H9 (cell line): ENCODE data around the gene MPZL3. TPM values are rescaled to one million over a fixed set of nuclear protein-coding genes. Genes with fewer than 3 reads are reported as not detected.

Source experiments
- DNase-seq: peaks from one replicate; pipeline ENCODE4 v3.0.0-alpha.2; 2017
- H2AFZ ChIP-seq: one replicate; pipeline ENCODE4 v1.6.1; 2013; ENCODE audit warnings: mild to moderate bottlenecking, low read length, control low read depth, moderate library complexity
- H2AK5ac ChIP-seq: 2 replicates; pipeline ENCODE4 v1.6.1; 2013; ENCODE audit warnings: low read length, control low read depth, mixed read lengths; ENCODE audit not compliant: insufficient read length
- H2BK120ac ChIP-seq: one replicate; pipeline ENCODE4 v1.6.1; 2013; ENCODE audit warnings: low read depth, mild to moderate bottlenecking, low read length, control low read depth, inconsistent platforms; ENCODE audit not compliant: poor library complexity, severe bottlenecking
- H2BK12ac ChIP-seq: 2 replicates; pipeline ENCODE4 v1.6.1; 2013; ENCODE audit warnings: low read length, control low read depth, mixed read lengths, low read depth; ENCODE audit not compliant: insufficient read length
- H2BK15ac ChIP-seq: 2 replicates; pipeline ENCODE4 v1.6.1; 2013; ENCODE audit warnings: low read depth, low read length, control low read depth
- H2BK20ac ChIP-seq: one replicate; pipeline ENCODE4 v1.6.1; 2013; ENCODE audit warnings: low read depth, mild to moderate bottlenecking, low read length, control low read depth, inconsistent platforms; ENCODE audit not compliant: poor library complexity, severe bottlenecking
- H2BK5ac ChIP-seq: 2 replicates; pipeline ENCODE4 v1.6.1; 2013; ENCODE audit warnings: low read length, control low read depth, mixed read lengths; ENCODE audit not compliant: insufficient read length
- H3K14ac ChIP-seq: 2 replicates; pipeline ENCODE4 v1.6.1; 2013; ENCODE audit warnings: low read length, control low read depth; ENCODE audit not compliant: insufficient read depth
- H3K18ac ChIP-seq: 2 replicates; pipeline ENCODE4 v1.6.1; 2013; ENCODE audit warnings: low read depth, mild to moderate bottlenecking, mixed read lengths, low read length, control low read depth; ENCODE audit not compliant: insufficient read length
- H3K23ac ChIP-seq: 2 replicates; pipeline ENCODE4 v1.6.1; 2013; ENCODE audit warnings: low read length, control low read depth, mixed read lengths, low read depth; ENCODE audit not compliant: insufficient read length
- H3K23me2 ChIP-seq: 2 replicates; pipeline ENCODE4 v1.6.1; 2013; ENCODE audit warnings: low read depth, mild to moderate bottlenecking, mixed read lengths, low read length, control low read depth; ENCODE audit not compliant: insufficient read length, poor library complexity, severe bottlenecking
- H3K27ac ChIP-seq: 2 replicates; pipeline ENCODE4 v1.5.1; 2013; ENCODE audit warnings: low read length, control low read depth, mixed read lengths, low read depth; ENCODE audit not compliant: insufficient read length
- H3K27me3 ChIP-seq: 2 replicates; pipeline ENCODE4 v1.6.1; 2013; ENCODE audit warnings: low read length, control low read depth, inconsistent platforms; ENCODE audit not compliant: insufficient read depth
- H3K4ac ChIP-seq: 2 replicates; pipeline ENCODE4 v1.6.1; 2013; ENCODE audit warnings: low read depth, mild to moderate bottlenecking, control low read depth, inconsistent platforms, low read length, moderate library complexity
- H3K4me1 ChIP-seq: 2 replicates; pipeline ENCODE4 v1.6.1; 2013; ENCODE audit warnings: low read length, control low read depth, inconsistent platforms; ENCODE audit not compliant: insufficient read depth
- H3K4me2 ChIP-seq: 2 replicates; pipeline ENCODE4 v1.6.1; 2013; ENCODE audit warnings: low read length, control low read depth, mixed read lengths; ENCODE audit not compliant: insufficient read length, insufficient read depth
- H3K56ac ChIP-seq: 2 replicates; pipeline ENCODE4 v1.6.1; 2013; ENCODE audit warnings: low read depth, mild to moderate bottlenecking, mixed read lengths, low read length, control low read depth; ENCODE audit not compliant: insufficient read length
- H3K79me1 ChIP-seq: 2 replicates; pipeline ENCODE4 v1.6.1; 2013; ENCODE audit warnings: low read depth, mild to moderate bottlenecking, moderate library complexity, low read length, control low read depth, inconsistent platforms; ENCODE audit not compliant: insufficient read depth, poor library complexity, severe bottlenecking
- H3K79me2 ChIP-seq: 2 replicates; pipeline ENCODE4 v1.6.1; 2013; ENCODE audit warnings: low read length, control low read depth, inconsistent platforms; ENCODE audit not compliant: insufficient read depth
- H3K9ac ChIP-seq: 2 replicates; pipeline ENCODE4 v1.6.1; 2013; ENCODE audit warnings: low read length, control low read depth, mixed read lengths; ENCODE audit not compliant: insufficient read length; ENCODE audit errors: extremely low read depth
- H3K9me3 ChIP-seq: one replicate; pipeline ENCODE4 v1.6.1; 2013; ENCODE audit warnings: low read depth, low read length, inconsistent platforms; ENCODE audit not compliant: control insufficient read depth
- H3T11ph ChIP-seq: one replicate; pipeline ENCODE4 v1.6.1; 2013; ENCODE audit warnings: mild to moderate bottlenecking, low read length, control low read depth, inconsistent platforms
- H4K20me1 ChIP-seq: one replicate; pipeline ENCODE4 v1.6.1; 2013; ENCODE audit not compliant: control insufficient read depth, insufficient read length, insufficient read depth
- H4K5ac ChIP-seq: 2 replicates; pipeline ENCODE4 v1.6.1; 2013; ENCODE audit warnings: low read depth, mild to moderate bottlenecking, mixed read lengths, low read length, control low read depth; ENCODE audit not compliant: insufficient read length
- H4K8ac ChIP-seq: replicated peaks from 2 replicates; pipeline ENCODE4 v1.6.1; 2013; ENCODE audit warnings: low read length, control low read depth, mixed read lengths, low read depth; ENCODE audit not compliant: insufficient read length
- H4K91ac ChIP-seq: 2 replicates; pipeline ENCODE4 v1.6.1; 2013; ENCODE audit warnings: low read depth, mild to moderate bottlenecking, moderate library complexity, mixed read lengths, low read length, control low read depth; ENCODE audit not compliant: insufficient read length
- H3K27ac Mint-ChIP-seq, 3 experiments: 2 replicates in 2 of 3; 3 replicates in 1 of 3; pipeline ENCODE4 v1.8.0; 2020 to 2021; ENCODE audit warnings: mixed read lengths in 3 of 3, mild to moderate bottlenecking in 1 of 3, moderate library complexity in 1 of 3
- H3K27me3 Mint-ChIP-seq: 2 replicates; pipeline ENCODE4 v1.8.0; 2021; ENCODE audit warnings: low read depth, mild to moderate bottlenecking, moderate library complexity, mixed read lengths
- H3K36me3 Mint-ChIP-seq, 3 experiments: 2 replicates in 2 of 3; 3 replicates in 1 of 3; pipeline ENCODE4 v1.8.0; 2020 to 2021; ENCODE audit warnings: low read depth in 3 of 3, mixed read lengths in 3 of 3; ENCODE audit not compliant: insufficient read depth in 1 of 3
- H3K4me1 Mint-ChIP-seq, 2 experiments: 2 replicates each; pipeline ENCODE4 v1.8.0; 2020; ENCODE audit warnings: mixed read lengths in 2 of 2
- H3K4me3 Mint-ChIP-seq, 2 experiments: 2 replicates in 1 of 2; 3 replicates in 1 of 2; pipeline ENCODE4 v1.8.0; 2020 to 2021; ENCODE audit warnings: mild to moderate bottlenecking in 2 of 2, mixed read lengths in 2 of 2, moderate library complexity in 1 of 2
- H3K9me3 Mint-ChIP-seq, 2 experiments: 2 replicates in 1 of 2; 3 replicates in 1 of 2; pipeline ENCODE4 v1.8.0; 2020; ENCODE audit warnings: mild to moderate bottlenecking in 2 of 2, mixed read lengths in 2 of 2, moderate library complexity in 1 of 2
- CTCF ChIP-seq: fragments of 200-600 bp; sonication (generic); conservative IDR thresholded peaks from 3 replicates; pipeline ENCODE4 v1.8.0; 2021; ENCODE audit warnings: antibody characterized with exemption, mild to moderate bottlenecking
- WGBS: extraction: QIAGEN DNeasy Blood & Tissue Kit; methylation state at CpG from one replicate; pipeline ENCODE4 v1.1.7; 2013; ENCODE audit warnings: missing lambda C conversion rate, low lambda C conversion rate, mixed read lengths; ENCODE audit not compliant: insufficient read length; ENCODE audit errors: extremely low coverage; 5-methylcytosine and 5-hydroxymethylcytosine counted together
- total RNA-seq: library from RNA; stranded (reverse); gene quantifications from 2 replicates; pipeline ENCODE4 v1.2.1, GENCODE V29; 2021

The MPZL3 gene
- total RNA-seq, 1 experiment from 2014 or later = 2.6 TPM

- H3K9me3 ChIP-seq = no peaks in the 10 kb centered on the region
- no peak overlapping the region for H4K5ac ChIP-seq
- no peak overlapping the region for H3K4me2 ChIP-seq
- no peak overlapping the region for H3T11ph ChIP-seq
- no peak overlapping the region for H2BK15ac ChIP-seq
- no peak for DNase-seq
- no peak overlapping the region for H2BK20ac ChIP-seq
- no peaks in the 10 kb centered on the region for H3K79me2 ChIP-seq
- H2BK12ac ChIP-seq = no peak overlapping the region
- no peak overlapping the region for H3K14ac ChIP-seq
- H3K27me3 Mint-ChIP-seq = peaks cover 79% of the 10 kb centered on the region
- H3K79me1 ChIP-seq = no peaks in the 10 kb centered on the region
- H2AK5ac ChIP-seq = no peak overlapping the region
- no peak overlapping the region for H3K4ac ChIP-seq
- H4K20me1 ChIP-seq = no peaks in the 10 kb centered on the region
- H3K23me2 ChIP-seq = no peaks in the 10 kb centered on the region
- H3K4me3 Mint-ChIP-seq = no peak overlapping the region
- H3K27ac Mint-ChIP-seq = no peak overlapping the region
- H3K36me3 Mint-ChIP-seq = no peaks in the 10 kb centered on the region
- no peak overlapping the region for H2AFZ ChIP-seq
- no peak overlapping the region for H3K9ac ChIP-seq
- peaks cover 6% of the 10 kb centered on the region; the same call in 1 of the 2 replicates for H3K4me1 ChIP-seq
- peaks cover 5 to 16% of the 10 kb centered on the region in 2 experiments for H3K4me1 Mint-ChIP-seq
- no peak overlapping the region for H2BK120ac ChIP-seq
- H3K23ac ChIP-seq = no peak overlapping the region
- H4K8ac ChIP-seq = no peak overlapping the region
- no CpG with 5 or more reads among the region's 1 CpG for WGBS
- H3K27me3 ChIP-seq = no peaks in the 10 kb centered on the region
- H3K56ac ChIP-seq = no peak overlapping the region
- no peak overlapping the region for H3K27ac ChIP-seq
- H2BK5ac ChIP-seq = no peak overlapping the region
- H3K9me3 Mint-ChIP-seq = peaks cover 0 to 3% of the 10 kb centered on the region in 2 experiments; a peak in 3 of 5 replicates
- H4K91ac ChIP-seq = no peak overlapping the region
- no peak for TF ChIP-seq CTCF
- no peak overlapping the region for H3K18ac ChIP-seq
These were observed 5.1 kb downstream of the MPZL3 start for GRCh38 chr11:118247041-118247440.
